MM.1S (cell line): ENCODE results near the gene MVD.

ENCODE experiments used
- DNase-seq: peaks from one replicate; pipeline ENCODE4 v3.0.0-alpha.2; 2015
- H2AFZ ChIP-seq: fragments of 300-600 bp; sonication (generic); 2 replicates; pipeline ENCODE4 v1.6.0; 2016; ENCODE audit warnings: antibody characterized with exemption, low read length
- H3F3A ChIP-seq: fragments of 300-600 bp; sonication (generic); 2 replicates; pipeline ENCODE4 v1.6.1; 2016; ENCODE audit warnings: mild to moderate bottlenecking, antibody characterized with exemption, low read length, moderate library complexity, mixed read lengths; ENCODE audit not compliant: insufficient read depth
- H3K27ac ChIP-seq: fragments of 300-600 bp; sonication (generic); 2 replicates; pipeline ENCODE4 v1.5.1; 2016; ENCODE audit warnings: mild to moderate bottlenecking, low read length
- H3K27me3 ChIP-seq: fragments of 300-600 bp; sonication (generic); replicated peaks from 2 replicates; pipeline ENCODE4 v1.6.0; 2016; ENCODE audit warnings: low read length; ENCODE audit not compliant: insufficient read depth
- H3K36me3 ChIP-seq: fragments of 300-600 bp; sonication (generic); replicated peaks from 2 replicates; pipeline ENCODE4 v1.6.1; 2016; ENCODE audit warnings: mild to moderate bottlenecking, low read length, mixed read lengths; ENCODE audit not compliant: insufficient read depth
- H3K4me1 ChIP-seq: fragments of 300-600 bp; sonication (generic); 2 replicates; pipeline ENCODE4 v1.6.1; 2016; ENCODE audit warnings: low read length, mixed read lengths
- H3K4me2 ChIP-seq: fragments of 300-600 bp; sonication (generic); 2 replicates; pipeline ENCODE4 v1.6.0; 2016; ENCODE audit warnings: low read depth, low read length
- H3K4me3 ChIP-seq: fragments of 300-600 bp; sonication (generic); 2 replicates; pipeline ENCODE4 v1.5.1; 2016; ENCODE audit warnings: low read length, mixed read lengths
- H3K79me2 ChIP-seq: fragments of 300-600 bp; sonication (generic); 2 replicates; pipeline ENCODE4 v1.6.1; 2016; ENCODE audit warnings: mixed run types, low read length, mixed read lengths
- H3K9ac ChIP-seq: fragments of 300-600 bp; sonication (generic); 2 replicates; pipeline ENCODE4 v1.6.1; 2016; ENCODE audit warnings: low read length, mixed read lengths
- H3K9me2 ChIP-seq: fragments of 300-600 bp; sonication (generic); replicated peaks from 2 replicates; pipeline ENCODE4 v1.6.1; 2016; ENCODE audit warnings: mild to moderate bottlenecking, low read length, mixed read lengths; ENCODE audit not compliant: insufficient read depth
- H3K9me3 ChIP-seq: fragments of 300-600 bp; sonication (generic); replicated peaks from 2 replicates; pipeline ENCODE4 v1.6.1; 2016; ENCODE audit warnings: mild to moderate bottlenecking, low read length, mixed read lengths; ENCODE audit not compliant: insufficient read depth
- H4K20me1 ChIP-seq: fragments of 300-600 bp; sonication (generic); 2 replicates; pipeline ENCODE4 v1.6.1; 2016; ENCODE audit warnings: mild to moderate bottlenecking, low read length, moderate library complexity, mixed read lengths; ENCODE audit not compliant: insufficient read depth
- CTCF ChIP-seq: fragments of 300-600 bp; sonication (generic); IDR thresholded peaks from 2 replicates; pipeline ENCODE4 v1.5.1; 2016; ENCODE audit warnings: antibody characterized with exemption, low read length, mixed read lengths
- EZH2 ChIP-seq: fragments of 300-600 bp; sonication (generic); optimal IDR thresholded peaks from 2 replicates; pipeline ENCODE3; 2017; ENCODE audit warnings: low read depth, mild to moderate bottlenecking, antibody characterized with exemption, low read length, mixed read lengths
- EZH2phosphoT487 ChIP-seq: fragments of 300-600 bp; sonication (generic); IDR thresholded peaks from 2 replicates; pipeline ENCODE4 v1.6.1; 2018; ENCODE audit warnings: antibody characterized with exemption, low read length

MVD gene

GRCh38 chr16:88616736-88617135, 46.2 kb downstream of the MVD start:
- Histone ChIP-seq H3K36me3 (no peaks in the 10 kb centered on the region), H3F3A (no peaks in the 10 kb centered on the region), H3K9me2 (no peaks in the 10 kb centered on the region), H3K9me3 (no peaks in the 10 kb centered on the region), H3K4me3 (no peak overlapping the region), H2AFZ (no peak overlapping the region), H3K27ac (no peak overlapping the region), H3K4me1 (no peaks in the 10 kb centered on the region), H4K20me1 (no peaks in the 10 kb centered on the region), H3K4me2 (no peak overlapping the region), H3K9ac (no peak overlapping the region), H3K79me2 (peaks cover 11% of the 10 kb centered on the region; the same call in 1 of the 2 replicates), H3K27me3 (no peaks in the 10 kb centered on the region)
- DNase-seq: no peak
- TF ChIP-seq EZH2phosphoT487 (no peak), EZH2 (no peak), CTCF (no peak)

GRCh38 chr16:88616320-88616719, 46.6 kb downstream of the MVD start:
- no peak overlapping the region for H3K27ac ChIP-seq
- no peaks in the 10 kb centered on the region for H3K4me1 ChIP-seq
- no peak for TF ChIP-seq EZH2phosphoT487
- no peak for TF ChIP-seq EZH2
- no peak for TF ChIP-seq CTCF
- DNase-seq: no peak
- no peaks in the 10 kb centered on the region for H4K20me1 ChIP-seq
- H3K9me3 ChIP-seq: no peaks in the 10 kb centered on the region
- no peak overlapping the region for H3K4me3 ChIP-seq
- H3K27me3 ChIP-seq: no peaks in the 10 kb centered on the region
- peaks cover 11% of the 10 kb centered on the region; the same call in 1 of the 2 replicates for H3K79me2 ChIP-seq
- no peaks in the 10 kb centered on the region for H3F3A ChIP-seq
- H3K9me2 ChIP-seq: no peaks in the 10 kb centered on the region
- H3K4me2 ChIP-seq: no peak overlapping the region
- no peaks in the 10 kb centered on the region for H3K36me3 ChIP-seq
- no peak overlapping the region for H2AFZ ChIP-seq
- H3K9ac ChIP-seq: no peak overlapping the region

- no peak overlapping the region for H3K27ac ChIP-seq
- H3K36me3 ChIP-seq: no peaks in the 10 kb centered on the region
- no peaks in the 10 kb centered on the region for H3K9me3 ChIP-seq
Measured at GRCh38 chr16:88614818-88615580, 47.9 kb downstream of the MVD start.

More at GRCh38 chr16:88614818-88615580, 47.9 kb downstream of the MVD start:
- H3K4me3 ChIP-seq: no peak overlapping the region
- H3K9ac ChIP-seq: no peak overlapping the region
- no peaks in the 10 kb centered on the region for H3K27me3 ChIP-seq
- no peak for DNase-seq
- TF ChIP-seq EZH2 (no peak), CTCF (no peak), EZH2phosphoT487 (no peak)
- no peaks in the 10 kb centered on the region for H3K4me1 ChIP-seq
- no peaks in the 10 kb centered on the region for H3K9me2 ChIP-seq
- no peaks in the 10 kb centered on the region for H4K20me1 ChIP-seq
- H3K79me2 ChIP-seq: peaks cover 11% of the 10 kb centered on the region; the same call in 1 of the 2 replicates
- no peak overlapping the region for H3K4me2 ChIP-seq
- no peaks in the 10 kb centered on the region for H3F3A ChIP-seq
- no peak overlapping the region for H2AFZ ChIP-seq
